Urothelium cell line (cell line): ENCODE measurements around the gene HSFX2.
A peak's percentile ranks its signal among the peaks of the same experiment; 100 is the strongest.
"Not testable (repeated sequence)": the region's sequence is repeated elsewhere in the genome, so short reads cannot be mapped to it uniquely, and the experiment has no call there.

Experiments
- DNase-seq: peaks from one replicate; pipeline ENCODE4 v3.0.0; 2011; ENCODE audit warnings: low spot score, mixed read lengths
- FAIRE-seq: peaks from 2 replicates; lab custom pipeline; 2011; peaks lifted over from hg19 to GRCh38; lab: Jason Lieb, UNC

Gene HSFX2, protein sequence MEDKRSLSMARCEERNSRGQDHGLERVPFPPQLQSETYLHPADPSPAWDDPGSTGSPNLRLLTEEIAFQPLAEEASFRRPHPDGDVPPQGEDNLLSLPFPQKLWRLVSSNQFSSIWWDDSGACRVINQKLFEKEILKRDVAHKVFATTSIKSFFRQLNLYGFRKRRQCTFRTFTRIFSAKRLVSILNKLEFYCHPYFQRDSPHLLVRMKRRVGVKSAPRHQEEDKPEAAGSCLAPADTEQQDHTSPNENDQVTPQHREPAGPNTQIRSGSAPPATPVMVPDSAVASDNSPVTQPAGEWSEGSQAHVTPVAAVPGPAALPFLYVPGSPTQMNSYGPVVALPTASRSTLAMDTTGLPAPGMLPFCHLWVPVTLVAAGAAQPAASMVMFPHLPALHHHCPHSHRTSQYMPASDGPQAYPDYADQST

GRCh38 chrX:149595214-149595613 is at the start of gene HSFX2:
Gene HSFX2, minus strand, starts transcription at chrX:149595314. Its CDS starts 614 bp downstream, at chrX:149594700.
- not testable (repeated sequence) for DNase-seq, FAIRE-seq

GRCh38 chrX:149643496-149643895 is 48.4 kb upstream of the HSFX2 start:
- DNase-seq = no peak
- FAIRE-seq = no peak

- DNase-seq (no peak), FAIRE-seq (no peak)
Observed at GRCh38 chrX:149641835-149642234, 46.7 kb upstream of the HSFX2 start.

- DNase-seq (no peak), FAIRE-seq (no peak)
Observed at GRCh38 chrX:149641432-149641831, 46.3 kb upstream of the HSFX2 start.

- FAIRE-seq (no peak), DNase-seq (no peak)
Observed at GRCh38 chrX:149639568-149639967, 44.5 kb upstream of the HSFX2 start.

DNA sequence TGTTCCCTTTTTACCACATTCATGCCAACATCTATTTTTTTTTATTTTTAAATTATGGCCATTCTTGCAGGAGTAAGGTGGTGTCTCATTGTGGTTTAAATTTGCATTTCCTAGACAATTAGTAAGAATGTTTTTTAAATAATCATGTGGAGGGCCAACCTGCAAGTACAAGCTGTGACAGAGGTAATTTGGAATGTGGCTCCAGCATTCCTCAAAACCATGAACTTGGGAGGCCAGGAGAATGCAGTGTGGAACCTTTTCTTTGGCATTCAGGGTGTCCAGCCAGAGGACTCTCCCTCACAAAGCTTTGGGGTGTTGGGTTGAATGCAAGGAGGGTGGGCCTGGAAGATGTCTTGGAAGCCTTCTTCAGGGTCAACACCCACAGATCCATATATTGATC is 43.7 kb upstream of the HSFX2 start:
- FAIRE-seq = no peak
- peak; percentile 22 for DNase-seq

GRCh38 chrX:149633511-149633910 is 38.4 kb upstream of the HSFX2 start:
- DNase-seq (no peak), FAIRE-seq (no peak)

GRCh38 chrX:149631234-149632165 is 36.4 kb upstream of the HSFX2 start, which contains the start of gene TMEM185A:
Gene TMEM185A, minus strand, starts transcription at chrX:149631792. Its CDS starts 212 bp downstream, at chrX:149631580.
- FAIRE-seq = no peak

GRCh38 chrX:149630681-149631233 is 35.6 kb upstream of the HSFX2 start:
- no peak for FAIRE-seq
- DNase-seq = peak; percentile 5

More at GRCh38 chrX:149631234-149632165, 36.4 kb upstream of the HSFX2 start, which contains the start of gene TMEM185A:
- peak; percentile 53 for DNase-seq

DNA sequence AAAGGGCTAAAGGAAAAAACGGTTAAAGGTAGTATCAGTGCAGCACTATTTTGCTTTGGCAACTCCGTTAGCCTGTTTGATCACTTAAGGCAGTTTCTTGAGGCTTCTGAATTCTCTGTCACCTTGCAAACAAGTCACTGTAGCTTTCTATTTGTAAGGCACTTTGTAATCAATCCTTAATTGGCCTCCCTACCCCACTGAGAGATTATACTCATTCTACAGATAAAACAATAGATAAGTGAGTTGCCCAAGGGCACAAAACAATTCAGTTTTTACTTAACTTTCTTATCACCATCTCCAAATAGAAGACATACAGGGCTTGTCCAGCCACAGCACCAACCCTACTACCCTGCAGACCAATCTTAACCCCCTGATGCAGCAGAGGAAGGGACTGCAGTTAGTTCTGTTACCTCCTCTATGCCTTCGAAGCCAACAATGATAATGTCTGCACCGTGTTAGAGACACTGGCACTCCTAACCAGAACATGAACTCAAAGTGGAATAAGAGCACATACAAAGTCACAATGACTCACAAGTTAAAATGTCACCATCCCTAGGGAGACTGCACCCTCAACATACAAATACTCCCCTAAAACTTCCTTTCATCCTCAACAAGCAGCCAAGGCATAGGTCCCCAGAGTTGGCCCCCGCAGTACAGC is 34.7 kb upstream of the HSFX2 start:
- DNase-seq (no peak), FAIRE-seq (no peak)

- DNase-seq (no peak), FAIRE-seq (no peak)
Observed at GRCh38 chrX:149628768-149629167, 33.7 kb upstream of the HSFX2 start.

GRCh38 chrX:149628280-149628679 is 33.2 kb upstream of the HSFX2 start:
- no peak for FAIRE-seq
- no peak for DNase-seq

DNA sequence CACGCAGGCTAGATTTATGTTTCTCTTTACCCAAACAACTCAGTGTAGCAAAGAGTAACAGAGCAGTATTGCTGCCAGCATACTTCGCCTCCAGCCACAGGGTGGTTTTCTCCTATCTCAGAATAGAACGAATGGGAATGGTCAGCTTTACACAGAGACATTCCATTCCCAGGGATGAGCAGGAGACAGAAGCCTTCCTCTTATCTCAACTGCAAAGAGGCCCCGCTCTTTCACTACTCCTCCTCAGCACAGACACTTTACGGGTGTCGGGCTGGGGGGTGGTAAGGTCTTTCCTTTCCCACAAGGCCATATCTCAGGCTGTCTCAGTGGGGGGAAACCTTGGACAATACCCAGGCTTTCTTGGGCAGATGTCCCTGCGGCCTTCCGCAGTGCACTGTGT is 31.7 kb upstream of the HSFX2 start:
- not testable (repeated sequence) for FAIRE-seq, DNase-seq

GRCh38 chrX:149619662-149620061 is 24.5 kb upstream of the HSFX2 start:
- not testable (repeated sequence) for DNase-seq, FAIRE-seq

DNA sequence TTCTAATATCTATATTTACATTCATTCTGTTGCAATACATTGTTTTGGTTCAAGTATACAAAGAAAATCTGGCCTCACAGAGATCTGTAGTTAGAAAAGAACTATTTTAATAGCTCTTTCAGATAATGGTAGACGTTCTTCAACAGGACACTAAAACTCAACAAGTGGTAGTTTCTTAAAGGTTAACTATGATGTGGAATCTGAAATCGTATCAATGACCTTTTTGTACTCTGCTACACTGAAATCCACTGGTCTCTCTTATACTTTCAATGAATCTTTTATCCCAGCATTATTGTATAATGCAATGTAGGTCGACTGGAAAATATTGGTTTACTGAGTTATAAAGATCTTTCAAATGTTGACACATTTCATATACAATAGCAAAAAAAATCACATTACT is 23.8 kb upstream of the HSFX2 start:
- no peak for FAIRE-seq
- DNase-seq = no peak

GRCh38 chrX:149611623-149612175 is 16.6 kb upstream of the HSFX2 start:
- FAIRE-seq = no peak
- no peak for DNase-seq

DNA sequence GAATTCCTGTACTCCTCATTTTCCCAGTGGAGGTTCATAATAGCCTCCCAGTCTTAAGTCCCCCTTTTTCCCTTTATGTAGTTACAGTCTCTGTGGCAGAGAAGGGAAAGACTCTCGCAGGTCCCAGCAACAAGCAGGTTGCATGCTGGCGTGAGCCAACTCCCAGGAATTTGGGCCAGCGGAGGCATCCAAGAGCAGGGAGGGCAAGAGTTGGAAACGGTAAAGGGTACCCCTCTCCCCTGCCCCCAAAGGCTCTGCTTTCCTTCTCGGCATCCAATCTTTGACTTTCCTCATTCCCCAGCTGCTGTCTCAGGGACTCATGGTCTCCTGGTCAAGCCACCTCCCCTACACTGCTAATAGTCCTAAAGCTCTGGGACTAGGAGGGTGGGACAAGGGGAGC is 15.4 kb upstream of the HSFX2 start:
- no peak for DNase-seq
- no peak for FAIRE-seq

GRCh38 chrX:149607699-149608098 is 12.6 kb upstream of the HSFX2 start:
- FAIRE-seq = no peak
- DNase-seq = no peak

GRCh38 chrX:149605248-149605885 is 10.3 kb upstream of the HSFX2 start:
- not testable (repeated sequence) for FAIRE-seq, DNase-seq

GRCh38 chrX:149598603-149599002 is 3.5 kb upstream of the HSFX2 start:
- not testable (repeated sequence) for DNase-seq, FAIRE-seq
